ENCODE measurements around the gene TBC1D30.

DNA sequence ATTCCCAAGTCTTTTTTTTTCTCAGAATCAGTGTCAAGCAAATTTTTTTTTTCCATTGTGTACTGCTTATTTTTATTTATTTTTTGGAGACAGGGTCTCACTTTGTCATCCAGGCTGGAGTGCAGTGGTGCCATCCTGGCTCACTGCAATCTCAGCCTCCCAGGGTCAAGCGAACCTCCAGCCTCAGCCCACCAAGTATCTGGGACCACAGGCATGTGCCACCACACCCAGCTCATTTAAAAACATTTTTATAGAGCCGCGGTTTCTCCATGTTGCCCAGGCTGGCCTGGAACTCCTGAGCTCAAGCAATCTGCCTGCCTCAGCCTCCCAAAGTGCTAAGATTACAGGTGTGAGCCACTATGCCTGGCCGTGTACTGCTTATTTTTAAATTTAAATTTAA is 68.1 kb downstream of the TBC1D30 start:
- no peak for TF ChIP-seq MBD2 (IDR thresholded peaks at IDR 0.05; ENCODE audit: borderline replicate concordance, low read depth)
- TF ChIP-seq PTTG1 (tag; IDR thresholded peaks at IDR 0.05; ENCODE audit: low read depth): no peak
- TF ChIP-seq NFYB (IDR thresholded peaks at IDR 0.05; ENCODE audit: extremely low read depth, insufficient read length): no peak
- TF ChIP-seq POLR2A (conservative IDR thresholded peaks at IDR 0.05): no peak
- TF ChIP-seq GTF3C2 (IDR thresholded peaks at IDR 0.05; ENCODE audit: borderline replicate concordance, extremely low read depth, insufficient read length): no peak
- TF ChIP-seq SIN3A (IDR thresholded peaks at IDR 0.05; ENCODE audit: borderline replicate concordance in 2 of 2, control insufficient read depth in 1 of 2, low read depth in 2 of 2, low read length in 2 of 2): no peak
- TF ChIP-seq EP300 (IDR thresholded peaks at IDR 0.05; ENCODE audit: low read length): no peak
- TF ChIP-seq TAF1 (IDR thresholded peaks at IDR 0.05; ENCODE audit: control insufficient read depth, extremely low read depth, insufficient read depth, low read length, severe bottlenecking): no peak
- no peak for TF ChIP-seq ZNF24 (IDR thresholded peaks at IDR 0.05)
